ENCODE data around the gene BABAM2.
A peak's percentile ranks its signal among the peaks of the same experiment; 100 is the strongest.
"Not testable (repeated sequence)": the region's sequence is repeated elsewhere in the genome, so short reads cannot be mapped to it uniquely, and the experiment has no call there.

BABAM2 gene

DNA sequence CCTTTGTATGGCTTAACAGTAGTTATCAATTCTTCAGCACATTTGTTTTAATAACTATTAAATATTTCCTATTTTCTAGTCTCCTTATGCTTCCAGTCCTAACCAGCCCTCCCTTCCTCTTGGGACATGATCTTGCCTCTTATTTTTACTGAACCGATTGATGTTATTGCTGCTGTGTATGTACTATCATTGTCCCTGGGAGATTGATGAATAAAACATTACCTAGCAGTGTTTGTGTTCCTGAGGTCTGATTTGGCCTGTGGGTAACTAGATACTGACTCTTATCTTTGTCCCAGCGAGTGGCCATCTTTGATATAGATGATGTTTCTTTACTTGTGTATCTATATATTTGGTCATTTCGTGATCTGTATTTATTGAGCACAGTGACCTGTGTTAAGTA is 192.9 kb downstream of the BABAM2 start:
- no peak for DNase-seq

DNA sequence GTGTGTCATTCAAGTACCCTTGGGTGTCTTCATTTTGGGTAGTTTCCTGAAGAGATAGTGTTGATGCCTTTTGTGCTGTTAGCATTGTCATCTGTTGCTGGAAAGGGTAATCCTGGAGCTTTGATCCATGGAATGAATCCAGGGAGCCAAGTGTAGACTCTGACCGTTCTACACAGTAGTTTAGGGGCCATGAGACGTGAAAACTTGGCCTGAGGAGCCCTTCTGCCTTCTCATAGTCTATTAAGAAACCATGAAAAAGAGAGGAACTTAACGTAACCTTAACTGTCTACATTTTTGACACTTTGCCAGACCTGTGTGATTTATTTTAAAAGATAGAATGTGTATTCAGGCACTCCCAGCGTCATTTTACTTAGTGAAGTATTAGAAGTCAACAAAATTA is 194.0 kb downstream of the BABAM2 start:
- DNase-seq = no peak

DNA sequence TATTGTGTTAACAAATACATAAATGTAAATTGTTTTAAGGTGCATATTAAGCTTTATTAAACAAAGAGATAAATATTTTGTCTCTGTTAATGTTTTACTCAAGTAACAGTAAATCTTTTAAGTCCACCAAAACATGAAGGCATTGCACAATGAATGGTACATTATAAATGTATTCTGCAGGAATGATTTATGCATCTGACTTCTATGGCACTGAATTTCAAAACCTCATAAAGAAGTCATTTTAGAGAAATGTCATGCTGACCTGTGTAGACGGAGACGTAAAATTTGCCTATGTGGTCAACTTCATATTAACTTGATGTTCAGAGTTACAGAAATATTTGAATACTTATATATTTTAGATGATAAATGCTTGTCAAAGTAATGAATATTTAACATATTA is 194.7 kb downstream of the BABAM2 start:
- DNase-seq = no peak

DNA sequence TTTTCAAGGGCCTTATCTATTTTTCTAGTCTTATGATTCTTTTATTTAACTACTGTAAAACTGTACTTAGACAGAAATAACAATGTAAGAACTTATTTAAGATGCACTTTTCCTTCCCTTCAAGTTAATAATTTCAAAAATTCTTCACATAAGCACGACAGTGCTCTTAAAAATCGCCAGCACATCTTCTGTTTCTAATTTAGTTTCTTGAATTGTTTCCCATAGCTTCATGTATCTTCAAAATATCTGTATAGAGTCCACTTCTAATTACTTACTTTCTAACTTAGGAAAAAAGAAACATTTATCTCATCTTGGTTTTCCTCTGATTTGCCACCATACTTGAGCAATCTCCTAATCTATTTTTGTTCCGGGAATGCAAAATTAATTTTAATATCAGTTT is 196.1 kb downstream of the BABAM2 start:
- DNase-seq = no peak

DNA sequence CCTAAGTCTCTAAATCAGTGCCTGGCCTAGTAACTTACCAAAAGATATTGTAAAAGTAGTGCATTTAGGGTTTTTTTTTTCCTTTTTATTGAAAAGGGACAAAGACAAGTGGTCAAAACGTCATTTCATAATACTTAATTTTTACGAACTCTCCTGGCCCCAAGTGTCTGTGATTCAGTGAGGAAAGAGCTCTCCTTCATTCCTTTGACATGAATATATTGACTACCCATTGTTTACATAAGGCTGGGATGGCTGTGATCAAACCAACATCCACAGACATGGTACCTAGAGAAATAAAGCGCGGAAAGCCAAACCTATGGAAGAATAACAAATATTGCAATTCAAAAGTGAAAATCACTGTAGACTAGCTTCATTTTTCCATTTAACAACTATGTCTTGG is 198.4 kb downstream of the BABAM2 start:
- no peak for DNase-seq

DNA sequence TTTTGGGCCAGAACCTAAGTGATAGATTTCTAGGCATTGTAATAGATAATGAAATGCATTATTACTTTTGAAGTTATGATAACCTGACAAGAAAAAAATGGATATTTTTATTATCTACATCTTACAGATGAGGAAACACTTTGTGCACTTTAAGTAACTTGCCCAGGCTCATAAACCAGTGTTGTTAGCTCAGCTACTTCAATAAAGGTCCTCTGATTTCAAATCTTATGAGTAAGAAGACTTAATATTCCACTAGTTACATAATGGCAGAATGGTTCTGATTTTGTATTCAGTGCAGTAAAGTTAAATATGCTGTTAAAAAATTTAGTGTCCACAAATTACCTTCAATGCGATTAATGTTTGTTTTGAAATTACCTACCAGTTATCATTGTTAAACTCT is 199.0 kb downstream of the BABAM2 start:
- DNase-seq = no peak

DNA sequence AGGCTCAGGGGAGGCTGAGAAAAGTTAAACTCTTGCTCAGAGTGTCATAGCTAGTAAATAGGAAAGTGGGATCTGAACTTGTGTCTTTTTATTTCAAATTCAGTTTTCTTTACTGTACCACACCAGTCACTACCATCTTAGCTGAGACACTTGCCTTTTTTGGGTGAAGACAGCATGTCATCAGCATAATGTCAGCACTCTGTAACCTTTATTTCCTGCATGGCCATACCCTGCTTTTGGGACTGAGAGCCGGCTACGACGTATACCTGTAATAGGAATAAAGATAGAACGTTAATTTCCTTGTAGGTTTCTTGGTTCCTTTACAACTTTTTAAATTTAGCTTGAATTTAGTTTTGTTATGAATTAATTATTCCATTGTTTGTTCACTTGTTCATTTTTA is 202.8 kb downstream of the BABAM2 start:
- DNase-seq = no peak

DNA sequence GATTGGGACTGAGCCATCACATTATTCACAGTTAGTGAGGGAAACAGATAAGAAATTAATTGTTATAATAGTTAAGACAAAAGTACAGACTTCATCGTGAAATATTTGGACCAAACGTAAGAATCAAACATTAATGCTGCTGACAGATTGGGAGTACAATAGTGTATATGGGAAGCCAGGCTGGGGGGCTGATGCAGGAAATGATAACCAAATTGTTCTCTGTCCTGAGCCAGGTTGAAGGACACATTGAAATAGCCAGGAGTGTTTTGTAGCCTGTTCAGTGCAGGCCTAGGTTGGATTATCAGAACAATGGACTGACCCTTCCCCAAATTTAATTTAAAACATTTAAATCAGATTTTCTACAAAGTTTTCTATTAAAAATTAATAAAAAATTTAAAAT is 203.2 kb downstream of the BABAM2 start:
- DNase-seq = no peak

DNA sequence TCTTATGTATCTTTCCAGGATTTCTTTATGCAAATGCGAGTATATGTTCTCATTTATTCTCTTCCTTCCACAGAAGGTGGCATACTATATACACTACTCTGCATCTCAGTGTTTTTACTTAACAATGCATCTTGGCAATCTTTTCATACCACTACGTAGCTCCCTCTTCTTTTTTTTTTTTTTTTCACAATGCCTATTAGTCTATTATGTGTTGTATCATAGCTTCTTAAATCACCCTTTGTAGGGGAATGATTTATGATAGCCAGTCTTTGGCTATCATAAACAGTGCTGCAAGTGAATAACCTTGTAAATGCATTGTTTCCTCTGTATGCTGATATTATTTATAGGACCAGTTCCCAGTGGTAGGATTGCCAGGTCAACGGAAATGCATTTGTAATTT is 204.2 kb downstream of the BABAM2 start:
- no peak for DNase-seq

DNA sequence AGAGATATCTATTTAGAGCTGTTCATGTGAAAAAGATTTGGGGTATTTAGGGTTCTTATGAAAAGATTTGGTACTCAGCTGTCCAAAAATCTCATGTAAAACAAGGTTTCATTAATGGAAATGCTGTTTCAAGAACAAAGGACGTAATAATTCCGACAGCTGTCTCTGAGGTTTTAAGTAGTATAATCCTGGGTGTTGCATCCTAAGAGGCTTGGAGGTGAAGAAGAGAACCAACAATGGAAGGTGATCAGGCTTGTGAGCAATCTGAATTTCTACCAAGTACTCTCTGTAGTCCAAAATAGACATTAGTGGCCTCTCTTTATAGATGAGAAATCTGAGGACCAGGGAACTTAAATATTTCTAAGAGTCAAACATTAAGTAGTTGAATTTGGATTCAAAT is 205.1 kb downstream of the BABAM2 start:
- no peak for DNase-seq

DNA sequence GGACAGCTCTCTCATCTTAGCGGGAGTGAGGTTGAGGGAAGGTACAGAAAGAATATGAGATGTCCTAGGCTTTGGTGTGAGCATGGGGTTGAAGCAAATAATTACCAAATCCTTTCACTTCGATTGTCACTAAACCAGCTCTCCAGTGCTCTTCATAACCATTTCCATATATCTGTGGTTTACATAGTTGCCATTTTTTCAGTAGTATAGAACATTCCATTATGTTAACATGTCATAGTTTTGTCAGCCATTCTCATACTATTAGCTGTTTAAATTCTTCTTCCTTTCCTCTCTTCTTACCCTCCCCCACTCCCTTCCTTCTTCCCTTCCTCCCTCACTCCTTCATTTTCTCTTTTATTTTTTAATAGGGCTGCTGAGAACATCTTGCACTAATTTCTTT is 205.9 kb downstream of the BABAM2 start:
- DNase-seq = no peak

DNA sequence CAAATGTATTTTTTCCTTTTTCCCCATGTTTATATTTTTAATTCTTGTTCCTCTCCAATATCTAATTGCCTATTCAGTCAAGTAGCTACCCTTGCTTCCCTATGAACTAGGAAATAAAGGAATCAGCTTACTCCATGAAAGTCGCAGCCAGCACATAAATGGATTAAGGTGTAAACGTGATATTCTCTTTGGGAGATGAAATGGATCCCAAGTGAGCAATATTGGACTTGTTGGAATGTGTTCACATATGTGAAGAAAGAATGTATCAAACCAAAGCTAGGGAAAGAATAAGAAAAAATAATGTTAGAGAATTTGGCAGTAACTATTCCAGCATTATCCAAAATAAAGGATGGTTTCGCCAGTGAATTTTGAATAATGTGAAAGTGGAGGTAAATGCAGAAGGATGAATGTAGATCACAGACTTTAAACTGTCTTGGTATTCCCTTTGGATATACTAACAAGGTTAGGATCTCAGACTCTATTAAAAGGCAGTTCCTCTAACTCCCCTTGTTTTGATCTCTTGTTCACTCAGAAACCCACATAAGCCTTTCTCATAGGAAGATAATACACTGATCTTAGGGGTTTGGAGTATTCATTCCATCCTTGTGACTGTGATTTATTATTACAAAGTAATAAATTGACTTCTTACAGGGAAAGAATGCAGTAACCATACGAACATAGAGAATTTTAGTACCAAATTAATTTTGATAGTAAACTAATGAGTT is 208.1 kb downstream of the BABAM2 start:
- DNase-seq = no peak

DNA sequence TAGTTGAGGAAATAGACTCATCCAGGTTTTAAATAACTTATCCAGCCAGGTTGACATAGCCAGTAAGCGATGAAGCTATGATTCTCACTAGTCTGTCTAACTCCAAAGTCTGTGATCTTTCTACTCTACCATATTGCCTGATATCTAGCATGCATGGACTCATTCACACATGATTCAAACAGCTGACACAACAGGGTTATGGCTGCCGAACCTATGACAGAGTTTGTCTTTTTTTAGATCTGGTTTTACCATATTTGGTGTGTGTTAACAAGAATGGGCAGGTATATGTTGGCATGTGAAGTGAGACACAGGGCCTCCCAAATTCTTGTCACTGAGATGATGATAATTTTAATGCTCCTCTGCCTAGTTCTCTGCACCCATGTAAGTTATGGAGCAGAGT is 210.6 kb downstream of the BABAM2 start:
- no peak for DNase-seq

DNA sequence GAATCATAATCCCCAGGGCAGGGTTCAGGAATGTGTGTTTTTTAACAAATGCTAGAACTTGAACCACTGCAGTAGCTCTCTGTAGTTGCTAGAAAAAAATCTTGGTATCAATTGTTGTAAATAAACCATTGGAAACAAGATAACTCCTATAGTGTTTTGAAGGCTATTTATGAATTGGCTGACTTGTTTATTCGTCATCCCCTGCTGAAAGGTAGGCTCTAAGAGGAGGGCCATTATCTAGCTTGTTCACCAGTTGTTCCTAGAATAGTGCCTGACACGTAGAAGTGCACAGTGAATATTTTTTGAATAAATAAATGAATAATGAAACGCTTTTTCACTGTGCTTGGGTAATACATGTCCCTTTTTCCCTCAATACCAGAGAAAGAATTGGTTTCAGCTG is 211.4 kb downstream of the BABAM2 start:
- no peak for DNase-seq

DNA sequence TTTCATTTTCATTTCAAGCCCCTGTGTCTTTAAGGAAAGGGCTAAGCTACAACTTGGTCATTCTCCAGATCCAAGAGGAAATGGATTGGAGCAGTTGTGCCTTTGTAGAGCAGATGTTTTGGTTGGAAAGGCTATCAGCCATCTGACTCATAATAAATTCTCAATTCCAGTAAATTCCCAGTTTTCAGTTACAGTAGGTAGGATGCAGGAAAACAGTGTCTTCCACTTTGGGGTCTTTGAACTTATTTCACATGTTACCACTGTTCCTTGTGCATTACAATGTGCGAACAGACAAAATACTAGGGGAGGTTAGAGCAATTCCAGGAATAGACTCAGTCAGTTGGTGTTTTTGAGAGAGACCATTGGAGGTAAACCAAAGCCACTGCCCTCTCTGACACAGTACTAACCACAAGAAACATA is 211.9 kb downstream of the BABAM2 start:
- DNase-seq = no peak

DNA sequence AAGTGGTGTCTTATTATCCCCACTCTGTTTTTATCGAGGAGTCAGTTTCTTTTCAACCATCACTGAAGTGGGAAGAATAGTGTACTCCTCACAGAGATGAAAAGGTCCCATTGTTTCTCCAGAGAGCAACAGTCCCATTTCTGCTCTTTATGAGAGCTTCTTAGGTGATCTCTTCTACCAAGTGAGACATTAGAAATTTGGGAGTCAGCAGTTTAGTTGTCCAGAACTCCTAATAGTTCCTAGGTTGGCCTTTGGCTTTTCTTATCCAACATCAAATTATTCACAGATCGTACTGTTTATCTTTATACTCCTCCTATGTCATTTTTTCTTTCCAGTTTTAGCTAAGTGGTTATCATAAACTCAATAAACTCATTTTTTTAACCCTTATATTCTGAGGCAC is 213.1 kb downstream of the BABAM2 start:
- DNase-seq = no peak

DNA sequence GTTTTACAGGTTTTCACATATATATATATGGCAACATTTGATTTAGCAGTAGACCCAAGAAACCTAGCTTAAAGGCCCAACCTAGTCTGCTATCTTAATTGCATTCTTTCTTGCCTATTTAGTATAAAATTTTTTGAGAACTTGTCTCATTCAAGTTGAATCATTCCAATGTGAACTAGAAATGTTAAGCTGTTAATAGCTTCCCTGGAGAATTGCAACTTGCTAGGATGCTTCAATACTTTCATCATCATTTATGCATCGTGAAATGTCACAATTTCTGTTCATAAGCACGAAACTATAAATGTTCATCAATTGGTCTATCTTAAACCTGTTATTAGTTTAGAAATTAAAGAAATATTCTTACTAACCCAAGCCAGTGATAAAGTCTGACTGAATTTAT is 217.6 kb downstream of the BABAM2 start:
- no peak for DNase-seq

DNA sequence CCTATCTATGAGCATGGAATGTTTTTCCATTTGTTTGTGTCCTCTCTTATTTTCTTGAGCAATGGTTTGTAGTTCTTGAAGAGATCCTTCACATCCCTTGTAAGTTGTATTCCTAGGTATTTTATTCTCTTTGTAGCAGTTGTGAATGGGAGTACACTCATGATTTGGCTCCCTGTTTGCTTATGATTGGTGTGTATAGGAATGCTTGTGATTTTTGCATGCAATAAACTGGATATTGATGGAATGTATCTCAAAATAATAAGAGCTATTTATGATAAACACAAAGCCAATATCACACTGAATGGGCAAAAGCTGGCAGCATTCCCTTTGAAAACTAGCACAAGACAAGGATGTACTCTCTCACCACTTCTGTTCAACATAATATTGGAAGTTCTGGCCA is 223.2 kb downstream of the BABAM2 start:
- DNase-seq = not testable (repeated sequence)

DNA sequence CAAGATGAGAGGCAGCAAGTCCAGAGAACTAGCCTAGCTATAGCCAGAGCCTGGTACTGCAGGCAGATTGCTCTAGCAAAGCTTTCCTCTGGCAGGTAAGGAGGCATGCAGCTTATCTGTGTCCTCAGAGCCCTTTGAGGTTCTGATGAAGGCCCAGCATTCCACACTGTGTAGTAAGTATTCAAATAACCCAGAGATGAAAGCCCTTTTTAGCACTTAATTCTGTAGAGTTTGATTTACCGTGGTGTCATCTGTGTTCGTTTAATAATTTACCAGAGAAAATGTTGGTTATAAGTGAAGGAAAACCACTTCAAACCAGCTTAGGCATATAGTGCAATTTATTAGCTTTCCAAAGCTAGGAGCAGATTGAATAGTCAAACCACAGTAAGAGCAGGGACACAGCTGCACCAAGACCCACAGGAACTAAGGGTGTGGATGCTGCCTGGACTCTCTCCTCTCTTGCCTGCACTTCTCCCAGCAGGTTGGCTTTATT is 226.6 kb downstream of the BABAM2 start:
- DNase-seq = no peak

DNA sequence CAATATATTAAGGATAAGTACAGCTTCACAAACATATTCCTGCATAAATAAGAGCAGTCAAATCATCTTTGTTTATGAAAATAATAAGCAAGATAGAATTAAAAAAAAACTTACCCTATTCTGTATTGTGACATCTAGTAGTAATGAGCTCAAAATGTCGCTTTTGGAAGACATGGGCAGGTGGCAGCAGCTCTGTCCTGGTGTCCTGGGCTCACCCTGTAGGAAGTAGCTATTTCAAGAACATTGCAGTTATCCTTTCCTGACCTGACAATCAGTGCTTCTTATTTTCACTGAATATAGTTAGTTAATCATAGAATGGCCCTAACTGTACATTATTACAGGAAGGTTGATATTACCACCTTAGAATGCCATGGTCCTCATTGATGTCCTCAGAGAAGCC is 229.1 kb downstream of the BABAM2 start:
- no peak for DNase-seq

DNA sequence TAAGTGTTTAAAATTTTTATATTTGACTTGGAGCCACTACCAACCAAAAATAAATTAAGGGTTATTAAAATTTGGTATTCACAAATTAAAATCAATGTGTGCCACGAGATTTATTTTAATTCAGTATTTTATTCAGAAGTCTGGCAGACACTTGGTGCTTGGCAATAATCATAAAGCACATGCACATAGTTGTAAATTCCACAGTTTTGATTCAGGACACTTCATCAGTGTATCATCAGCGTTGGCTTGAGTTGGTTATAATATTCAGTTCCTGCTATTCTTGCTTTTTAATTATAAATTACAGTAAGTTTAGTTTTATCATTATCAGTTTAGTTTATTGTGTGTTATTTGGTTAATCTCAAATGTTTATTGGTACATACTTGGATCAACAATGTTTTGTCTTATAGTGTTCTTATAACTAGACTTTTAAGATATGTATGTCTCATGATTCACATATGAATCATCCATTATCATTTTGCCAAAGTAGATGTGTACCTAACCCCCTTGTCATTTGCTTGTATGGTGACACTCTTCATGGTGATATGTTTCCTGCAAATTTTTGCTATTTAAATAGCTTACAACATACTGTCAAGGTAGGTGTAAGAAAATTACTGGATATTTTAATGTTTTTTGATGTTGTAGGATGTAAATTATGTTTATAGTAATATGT is 237.9 kb downstream of the BABAM2 start:
- DNase-seq = no peak

DNA sequence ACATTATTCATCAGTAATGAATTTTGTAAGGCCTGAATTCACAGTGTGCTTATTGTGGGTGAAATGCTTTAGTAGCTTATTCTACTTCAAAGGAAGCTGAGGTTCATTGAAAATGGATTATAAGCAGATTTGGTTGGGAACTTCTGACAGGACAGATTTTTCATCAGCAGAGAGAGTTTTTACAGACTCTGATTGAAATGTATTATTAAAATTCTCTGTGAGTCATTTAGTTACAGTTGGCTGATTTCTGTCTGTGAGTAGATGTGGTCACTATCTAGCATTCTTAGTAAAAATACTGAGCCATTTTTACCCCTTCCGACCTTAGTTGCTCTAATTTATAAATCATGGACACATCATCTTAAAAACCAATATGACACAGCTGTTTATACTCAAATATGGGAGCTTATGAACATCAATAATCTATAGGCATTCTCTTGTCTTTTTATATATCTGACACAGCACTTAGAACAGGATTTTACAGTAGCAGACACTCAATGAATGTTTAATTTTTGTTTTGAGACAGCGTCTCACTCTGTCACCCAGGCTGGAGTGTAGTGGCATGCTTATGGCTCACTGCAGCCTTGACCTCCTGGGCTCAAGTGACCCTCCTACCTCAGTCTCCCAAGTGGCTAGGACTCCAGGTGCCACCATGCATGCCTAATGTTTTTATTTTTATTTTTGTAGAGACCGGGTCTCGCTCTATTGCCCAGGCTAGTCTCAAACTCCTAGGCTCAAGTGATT is 239.6 kb downstream of the BABAM2 start:
- no peak for DNase-seq

DNA sequence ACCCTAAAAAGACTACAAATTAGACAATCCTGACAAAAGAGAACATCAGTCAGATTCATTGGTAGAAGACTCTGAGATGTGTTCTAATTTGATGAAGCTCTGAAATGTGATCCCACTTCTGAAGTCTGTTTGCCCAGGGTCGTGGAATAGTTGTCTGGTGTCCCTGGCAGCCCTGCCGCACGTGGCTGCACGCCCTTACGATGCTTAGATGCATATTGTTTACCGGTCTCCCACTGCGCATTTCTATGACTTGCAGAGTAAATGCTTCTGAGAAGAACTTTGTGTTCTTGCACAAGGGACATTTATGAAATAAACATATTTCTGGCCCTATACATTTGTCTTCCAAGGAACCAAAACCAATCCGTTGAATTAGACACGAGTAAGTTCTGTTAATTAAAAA is 243.2 kb downstream of the BABAM2 start:
- DNase-seq = no peak

DNA sequence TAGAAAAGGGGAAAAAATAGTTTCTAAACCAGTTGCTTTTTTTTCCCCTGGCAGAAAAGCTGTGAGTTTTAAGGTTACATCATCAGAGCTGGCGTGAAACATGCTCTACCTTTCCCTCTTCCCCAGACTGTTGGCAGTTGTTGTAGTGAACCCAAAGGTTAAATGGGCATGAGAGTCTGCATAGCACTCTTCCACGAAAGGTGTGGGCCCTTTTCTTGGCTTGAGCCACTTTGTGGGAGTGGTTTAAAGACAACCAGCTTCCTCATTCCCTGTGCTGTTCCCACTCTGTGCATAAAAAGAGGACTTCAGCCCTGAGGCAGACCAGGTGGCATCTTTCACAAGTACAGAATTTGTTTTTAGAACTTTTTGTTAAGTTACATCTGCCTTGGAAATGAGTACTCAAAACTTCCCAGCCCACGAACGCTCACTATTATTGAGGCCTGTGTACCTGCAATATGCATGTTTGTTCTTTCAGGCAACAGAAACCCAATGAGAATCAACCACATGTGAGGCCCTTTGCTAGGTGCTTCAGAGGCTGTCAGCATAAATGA is 243.8 kb downstream of the BABAM2 start:
- peak; percentile 3 for DNase-seq
